Measurements from ENCODE around the gene CFAP52.
A peak's percentile ranks its signal among the peaks of the same experiment; 100 is the strongest.
"Not testable (repeated sequence)": the region's sequence is repeated elsewhere in the genome, so short reads cannot be mapped to it uniquely, and the experiment has no call there.

Gene CFAP52

DNA sequence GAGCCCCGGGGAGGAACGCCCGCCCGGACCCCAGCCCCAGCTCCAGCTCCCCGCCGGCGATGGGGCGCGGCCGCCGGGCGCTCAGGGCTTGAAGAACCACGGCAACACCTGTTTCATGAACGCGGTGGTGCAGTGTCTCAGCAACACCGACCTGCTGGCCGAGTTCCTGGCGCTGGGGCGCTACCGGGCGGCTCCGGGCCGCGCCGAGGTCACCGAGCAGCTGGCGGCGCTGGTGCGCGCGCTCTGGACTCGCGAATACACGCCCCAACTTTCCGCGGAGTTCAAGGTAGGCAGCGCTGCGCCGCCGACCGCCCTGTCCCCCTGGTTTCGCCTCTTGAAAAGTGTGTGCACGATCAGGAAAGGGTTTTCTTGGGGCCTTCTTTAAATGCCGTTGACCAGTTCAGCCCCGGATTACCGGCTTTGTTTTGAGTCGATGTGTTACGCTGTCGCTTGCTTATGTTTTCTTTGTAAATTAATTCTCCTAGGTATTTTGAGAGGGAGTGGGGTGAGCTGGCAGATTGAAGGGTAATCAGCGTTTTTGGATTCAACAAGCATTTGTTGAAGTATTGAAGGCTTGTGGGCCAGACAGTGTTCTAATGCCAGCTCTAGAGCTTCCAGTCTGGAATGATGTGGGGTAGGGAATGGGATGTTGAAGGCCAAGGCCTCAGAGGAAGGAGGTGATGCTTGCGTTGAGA, 69.6 kb downstream of the CFAP52 start:
- Mint-ChIP-seq H3K4me3 (peak overlapping the region; percentile 67), H3K4me1 (ENCODE audit: low read depth) (peaks cover 9% of the 10 kb centered on the region), H3K36me3 (ENCODE audit: low read depth) (no peaks in the 10 kb centered on the region), H3K27ac (no peak overlapping the region), H3K27me3 (ENCODE audit: low read depth) (peaks cover 44% of the 10 kb centered on the region), H3K9me3 (no peaks in the 10 kb centered on the region)
- DNase-seq (ENCODE audit: low spot score), result peak; percentile 21

DNA sequence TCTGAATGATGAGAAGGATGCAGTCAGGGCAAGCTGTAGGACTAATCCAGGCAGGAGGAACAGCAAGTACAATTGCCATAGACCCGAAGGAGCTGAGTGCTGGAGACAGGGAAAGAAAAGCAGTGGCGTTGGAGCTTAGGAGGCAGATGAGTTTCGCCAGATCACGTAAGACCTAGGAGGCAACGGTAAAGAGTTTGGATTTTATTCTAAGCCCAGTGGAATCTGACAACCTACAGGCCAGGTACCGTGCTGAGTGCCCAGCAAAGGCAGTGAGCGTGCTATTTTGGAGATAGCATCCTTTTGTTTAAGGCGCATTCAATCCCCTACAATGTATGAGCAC, 70.1 kb downstream of the CFAP52 start:
- no peak for DNase-seq (ENCODE audit: low spot score)
- H3K9me3 Mint-ChIP-seq, result no peaks in the 10 kb centered on the region
- H3K4me3 Mint-ChIP-seq, result peak overlapping the region; percentile 67
- H3K27ac Mint-ChIP-seq, result no peak overlapping the region
- peaks cover 9% of the 10 kb centered on the region for H3K4me1 Mint-ChIP-seq (ENCODE audit: low read depth)
- H3K27me3 Mint-ChIP-seq (ENCODE audit: low read depth), result peaks cover 44% of the 10 kb centered on the region
- H3K36me3 Mint-ChIP-seq (ENCODE audit: low read depth), result no peaks in the 10 kb centered on the region

DNA sequence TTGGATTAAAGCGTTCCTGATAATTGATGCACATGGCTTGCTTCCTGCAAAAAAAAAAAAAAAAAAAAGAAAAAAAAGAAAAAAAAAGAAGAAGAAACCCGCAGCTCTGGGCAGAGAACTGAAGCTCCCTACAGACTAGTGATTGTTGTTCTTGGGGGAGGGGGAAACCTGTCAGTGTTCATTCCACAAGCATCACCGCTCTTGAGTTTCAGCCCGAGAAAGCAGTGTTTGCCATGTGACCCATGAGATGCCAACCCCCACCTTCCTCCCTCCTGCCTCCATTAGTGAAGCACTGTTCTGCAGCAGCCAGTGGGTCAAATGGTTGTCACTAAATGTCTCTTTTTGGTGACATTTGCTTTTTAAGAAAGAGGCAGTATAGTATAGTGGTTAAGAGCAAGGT, 70.6 kb downstream of the CFAP52 start:
- no peak overlapping the region for H3K27ac Mint-ChIP-seq
- peaks cover 9% of the 10 kb centered on the region for H3K4me1 Mint-ChIP-seq (ENCODE audit: low read depth)
- peaks cover 44% of the 10 kb centered on the region for H3K27me3 Mint-ChIP-seq (ENCODE audit: low read depth)
- DNase-seq (ENCODE audit: low spot score), result no peak
- no peak overlapping the region for H3K4me3 Mint-ChIP-seq
- no peaks in the 10 kb centered on the region for H3K36me3 Mint-ChIP-seq (ENCODE audit: low read depth)
- no peaks in the 10 kb centered on the region for H3K9me3 Mint-ChIP-seq

DNA sequence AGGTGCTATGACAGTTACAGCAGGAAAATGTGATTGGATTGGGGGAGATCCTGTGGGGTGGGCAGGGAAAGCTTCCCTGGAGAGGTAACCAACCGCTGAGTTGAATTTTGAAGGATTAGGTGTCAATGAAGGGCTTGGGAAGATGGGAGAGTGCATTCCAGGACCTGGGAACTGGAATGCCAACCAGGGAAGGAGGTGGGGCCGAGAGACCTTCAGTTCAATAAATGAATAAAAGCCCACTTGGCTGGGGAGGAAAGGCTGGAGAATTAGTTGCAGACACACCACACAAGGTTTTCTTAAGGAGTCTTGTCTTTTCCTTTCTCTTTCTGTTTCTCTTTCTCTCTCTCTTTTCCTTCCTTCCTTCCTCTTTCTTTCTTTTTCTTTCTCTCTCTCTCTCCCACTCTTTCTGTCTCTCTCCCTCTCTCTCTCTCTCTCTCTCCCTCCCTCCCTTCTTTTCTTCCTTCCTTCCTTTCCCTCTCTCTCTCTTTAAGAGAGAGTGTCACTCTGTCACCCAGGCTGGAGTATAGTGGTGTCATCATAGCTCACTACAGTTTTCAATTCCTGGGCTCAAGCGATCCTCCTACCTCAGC, 72.2 kb downstream of the CFAP52 start:
- Mint-ChIP-seq H3K27ac (no peak overlapping the region), H3K27me3 (ENCODE audit: low read depth) (peaks cover 40% of the 10 kb centered on the region), H3K36me3 (ENCODE audit: low read depth) (no peaks in the 10 kb centered on the region), H3K9me3 (no peaks in the 10 kb centered on the region), H3K4me1 (ENCODE audit: low read depth) (peaks cover 9% of the 10 kb centered on the region), H3K4me3 (no peak overlapping the region)
- DNase-seq (ENCODE audit: low spot score), result no peak

DNA sequence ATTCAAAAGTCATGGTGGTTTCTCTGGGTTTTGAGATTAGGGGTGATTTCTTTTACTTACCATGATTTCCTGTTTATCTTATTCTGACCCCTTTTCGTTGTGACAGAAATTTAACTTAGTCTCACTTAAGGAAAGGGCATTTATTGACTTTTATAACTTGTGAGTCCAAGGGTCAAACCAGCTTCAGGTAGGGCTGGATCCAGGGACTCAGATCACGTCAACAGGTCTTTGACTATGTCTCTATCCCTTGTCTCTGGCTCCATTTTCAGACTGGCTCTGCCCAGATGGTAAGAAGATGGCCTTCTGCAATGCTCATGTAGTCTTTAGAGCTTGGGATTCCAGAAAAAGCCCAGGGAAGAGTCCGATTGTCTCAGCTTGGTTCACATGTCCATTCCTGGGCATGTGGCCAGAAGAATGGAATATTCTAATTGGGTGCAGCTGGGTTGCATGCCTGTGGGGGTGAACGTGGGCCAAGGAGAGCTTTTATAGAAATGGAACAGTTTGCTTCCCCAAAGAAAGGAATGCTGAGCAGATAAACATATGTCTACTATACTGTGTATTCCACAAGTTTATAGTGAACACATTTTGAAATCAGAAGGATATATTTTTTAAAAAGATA, 82.3 kb downstream of the CFAP52 start:
- no peaks in the 10 kb centered on the region for H3K36me3 Mint-ChIP-seq (ENCODE audit: low read depth)

DNA sequence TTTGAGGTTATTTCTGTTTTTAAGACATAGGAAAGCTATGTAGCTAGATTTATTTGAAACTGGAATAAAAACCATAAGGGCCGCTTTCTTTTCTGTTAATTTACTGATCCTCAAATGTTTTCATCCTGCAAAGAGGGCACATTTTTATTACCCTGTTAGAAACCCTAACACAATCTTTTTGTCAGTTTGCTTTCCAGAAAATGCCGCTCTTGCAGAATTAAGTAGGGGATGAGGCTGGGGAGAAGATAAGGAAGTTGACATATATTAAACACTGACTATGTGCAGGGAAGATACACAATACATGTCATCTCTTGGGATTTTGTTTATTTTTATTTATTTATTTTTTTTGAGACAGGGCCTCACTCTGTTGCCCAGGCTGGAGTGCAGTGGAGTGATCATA, 84.6 kb downstream of the CFAP52 start:
- H3K27ac Mint-ChIP-seq, result no peak overlapping the region
- no peaks in the 10 kb centered on the region for H3K36me3 Mint-ChIP-seq (ENCODE audit: low read depth)
- peaks cover 4% of the 10 kb centered on the region for H3K4me1 Mint-ChIP-seq (ENCODE audit: low read depth)
- no peaks in the 10 kb centered on the region for H3K9me3 Mint-ChIP-seq
- no peak for DNase-seq (ENCODE audit: low spot score)
- H3K4me3 Mint-ChIP-seq, result no peak overlapping the region
- H3K27me3 Mint-ChIP-seq (ENCODE audit: low read depth), result peaks cover 2% of the 10 kb centered on the region

More for the DNA sequence above, 82.3 kb downstream of the CFAP52 start:
- Mint-ChIP-seq H3K4me1 (ENCODE audit: low read depth) (no peaks in the 10 kb centered on the region), H3K4me3 (no peak overlapping the region), H3K27ac (no peak overlapping the region), H3K9me3 (no peaks in the 10 kb centered on the region), H3K27me3 (ENCODE audit: low read depth) (peaks cover 4% of the 10 kb centered on the region)
- no peak for DNase-seq (ENCODE audit: low spot score)

DNA sequence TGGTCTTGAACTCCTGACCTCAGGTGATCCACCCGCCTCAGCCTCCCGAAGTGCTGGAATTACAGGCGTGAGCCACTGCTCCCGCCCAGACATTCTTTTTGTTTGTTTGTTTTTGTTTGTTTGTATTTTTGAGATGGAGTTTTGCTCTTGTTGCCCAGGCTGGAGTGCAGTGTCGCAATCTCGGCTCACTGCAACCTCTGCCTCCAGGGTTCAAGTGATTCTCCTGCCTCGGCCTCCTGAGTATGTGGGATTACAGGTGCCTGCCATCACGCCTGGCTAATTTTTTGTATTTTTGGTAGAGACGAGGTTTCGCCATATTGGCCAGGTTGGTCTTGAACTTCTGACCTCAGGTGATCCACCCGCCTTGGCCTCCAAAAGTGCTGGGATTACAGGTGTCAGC, 87.1 kb downstream of the CFAP52 start:
- not testable (repeated sequence) for H3K9me3 Mint-ChIP-seq; H3K27ac Mint-ChIP-seq; DNase-seq (ENCODE audit: low spot score); H3K36me3 Mint-ChIP-seq (ENCODE audit: low read depth); H3K27me3 Mint-ChIP-seq (ENCODE audit: low read depth); H3K4me3 Mint-ChIP-seq
- peaks cover 12% of the 10 kb centered on the region for H3K4me1 Mint-ChIP-seq (ENCODE audit: low read depth)

DNA sequence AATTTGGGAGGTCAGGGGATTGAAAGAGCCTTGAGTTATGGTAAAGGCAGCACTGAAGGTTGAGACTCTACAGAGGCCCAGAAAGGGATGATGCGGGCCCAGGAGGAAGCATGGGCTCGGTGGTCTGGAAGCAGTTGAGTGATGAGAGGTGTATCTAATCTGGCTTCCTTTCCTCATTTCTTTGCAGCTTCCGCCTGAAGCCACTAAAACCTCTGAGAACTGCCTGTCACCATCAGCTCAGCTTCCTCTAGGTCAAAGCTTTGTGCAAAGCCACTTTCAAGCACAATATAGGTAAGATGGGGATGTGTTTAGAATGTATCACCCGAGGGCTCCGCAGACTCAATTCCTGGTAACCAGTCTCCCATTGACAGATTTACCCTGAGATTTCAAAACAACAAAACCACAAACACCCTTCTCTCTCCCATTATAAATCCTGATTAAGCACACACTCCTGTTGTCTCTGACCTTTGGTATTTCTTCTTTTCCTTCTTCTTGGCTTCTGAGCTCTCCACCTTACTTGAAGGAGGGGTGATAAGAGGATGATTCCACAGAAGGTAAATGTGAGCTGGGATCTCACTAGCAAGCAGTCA, 90.1 kb downstream of the CFAP52 start:
- no peak overlapping the region for H3K4me3 Mint-ChIP-seq
- H3K36me3 Mint-ChIP-seq (ENCODE audit: low read depth), result no peaks in the 10 kb centered on the region
- H3K27me3 Mint-ChIP-seq (ENCODE audit: low read depth), result no peaks in the 10 kb centered on the region
- peaks cover 12% of the 10 kb centered on the region for H3K4me1 Mint-ChIP-seq (ENCODE audit: low read depth)
- H3K9me3 Mint-ChIP-seq, result no peaks in the 10 kb centered on the region
- DNase-seq (ENCODE audit: low spot score), result no peak
- no peak overlapping the region for H3K27ac Mint-ChIP-seq

DNA sequence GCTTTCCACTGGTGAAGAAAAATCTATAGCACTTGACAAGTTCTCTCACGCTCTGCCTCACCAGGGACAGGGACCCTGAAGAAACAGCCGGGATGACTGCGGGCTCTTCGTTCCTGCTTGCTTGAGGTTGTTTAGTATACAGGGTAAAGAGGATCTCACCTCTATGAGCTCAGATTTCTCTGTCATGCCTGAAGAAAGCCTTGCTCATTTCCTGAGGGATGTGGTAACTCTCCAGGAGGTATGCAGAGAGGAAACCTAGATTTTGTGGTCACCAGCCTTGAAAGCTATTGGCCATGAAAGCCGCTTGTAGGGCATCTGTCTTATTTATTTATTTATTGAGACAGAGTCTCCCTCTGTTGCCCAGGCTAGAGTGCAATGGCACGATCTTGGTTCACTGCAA, 92.1 kb downstream of the CFAP52 start:
- Mint-ChIP-seq H3K4me3 (no peak overlapping the region), H3K4me1 (ENCODE audit: low read depth) (peaks cover 12% of the 10 kb centered on the region), H3K9me3 (no peaks in the 10 kb centered on the region), H3K36me3 (ENCODE audit: low read depth) (no peaks in the 10 kb centered on the region), H3K27ac (no peak overlapping the region), H3K27me3 (ENCODE audit: low read depth) (no peaks in the 10 kb centered on the region)
- DNase-seq (ENCODE audit: low spot score), result no peak

DNA sequence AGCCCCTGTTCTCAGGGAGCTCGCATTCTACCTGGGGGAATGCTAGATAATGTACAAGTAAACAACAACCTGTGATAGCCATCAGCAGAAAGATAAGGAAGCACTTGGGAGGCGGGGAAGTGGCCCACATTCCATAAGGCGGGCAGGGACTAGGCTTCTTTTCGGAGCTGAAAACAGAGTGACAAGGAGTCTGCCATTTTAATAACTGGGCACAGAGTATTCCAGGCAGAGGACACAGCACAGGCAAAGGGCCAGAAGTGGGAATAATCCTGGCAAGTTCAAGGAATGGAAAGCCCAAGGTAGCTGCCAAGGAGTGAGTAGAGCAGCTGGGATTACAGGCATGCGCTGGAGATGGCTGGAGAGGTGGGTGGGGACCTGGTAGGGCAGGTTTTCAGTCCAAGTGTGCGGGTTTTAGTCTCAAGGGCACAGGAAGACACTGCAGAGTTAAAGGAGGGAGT, 93.1 kb downstream of the CFAP52 start:
- no peak overlapping the region for H3K4me3 Mint-ChIP-seq
- DNase-seq (ENCODE audit: low spot score), result no peak
- H3K36me3 Mint-ChIP-seq (ENCODE audit: low read depth), result no peaks in the 10 kb centered on the region
- peaks cover 12% of the 10 kb centered on the region for H3K4me1 Mint-ChIP-seq (ENCODE audit: low read depth)
- no peaks in the 10 kb centered on the region for H3K27me3 Mint-ChIP-seq (ENCODE audit: low read depth)
- H3K9me3 Mint-ChIP-seq, result no peaks in the 10 kb centered on the region
- no peak overlapping the region for H3K27ac Mint-ChIP-seq

DNA sequence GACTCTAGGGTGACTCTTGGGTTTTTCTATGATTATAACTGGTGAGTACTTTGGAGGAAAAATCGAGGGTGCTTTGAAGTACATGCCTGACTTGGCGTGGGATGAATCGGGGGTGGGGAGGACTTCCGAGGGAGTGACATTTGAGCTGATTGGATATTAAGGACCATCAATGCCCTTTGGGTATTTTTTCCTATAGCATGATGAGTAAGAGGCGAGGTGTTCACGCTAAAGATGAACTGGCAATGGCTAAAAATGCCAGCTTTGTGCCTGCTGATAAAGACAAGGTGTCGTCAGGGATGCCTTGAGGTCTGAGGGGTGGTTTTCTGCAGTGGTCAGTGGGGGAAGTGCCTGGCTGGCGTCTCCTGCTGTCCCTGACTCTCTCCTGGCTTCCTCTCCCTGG, 94.2 kb downstream of the CFAP52 start:
- no peaks in the 10 kb centered on the region for H3K27me3 Mint-ChIP-seq (ENCODE audit: low read depth)
- DNase-seq (ENCODE audit: low spot score), result no peak
- H3K9me3 Mint-ChIP-seq, result no peaks in the 10 kb centered on the region
- H3K4me3 Mint-ChIP-seq, result no peak overlapping the region
- H3K27ac Mint-ChIP-seq, result no peak overlapping the region
- no peaks in the 10 kb centered on the region for H3K36me3 Mint-ChIP-seq (ENCODE audit: low read depth)
- peaks cover 12% of the 10 kb centered on the region for H3K4me1 Mint-ChIP-seq (ENCODE audit: low read depth)

DNA sequence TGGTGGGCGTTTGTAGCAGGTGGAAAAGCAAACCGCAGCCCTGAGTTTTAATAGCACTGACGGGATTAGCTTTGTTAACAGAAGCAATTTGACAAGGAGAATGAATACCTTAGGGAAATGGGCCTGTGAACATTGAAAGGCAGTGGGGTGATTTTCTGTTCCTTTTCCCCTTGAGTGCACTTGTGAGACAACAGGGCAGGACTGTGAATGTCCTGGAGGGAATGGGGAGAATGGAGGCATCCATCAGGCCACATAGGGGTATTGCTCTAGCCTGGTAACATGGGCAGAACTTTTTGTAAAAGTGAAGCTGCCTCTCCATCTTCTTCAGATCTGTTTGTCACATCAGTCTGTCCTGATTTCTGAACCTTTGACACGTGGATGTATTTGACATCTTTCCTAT, 95.1 kb downstream of the CFAP52 start:
- H3K4me1 Mint-ChIP-seq (ENCODE audit: low read depth), result peaks cover 3% of the 10 kb centered on the region
- H3K9me3 Mint-ChIP-seq, result no peaks in the 10 kb centered on the region
- no peaks in the 10 kb centered on the region for H3K36me3 Mint-ChIP-seq (ENCODE audit: low read depth)

DNA sequence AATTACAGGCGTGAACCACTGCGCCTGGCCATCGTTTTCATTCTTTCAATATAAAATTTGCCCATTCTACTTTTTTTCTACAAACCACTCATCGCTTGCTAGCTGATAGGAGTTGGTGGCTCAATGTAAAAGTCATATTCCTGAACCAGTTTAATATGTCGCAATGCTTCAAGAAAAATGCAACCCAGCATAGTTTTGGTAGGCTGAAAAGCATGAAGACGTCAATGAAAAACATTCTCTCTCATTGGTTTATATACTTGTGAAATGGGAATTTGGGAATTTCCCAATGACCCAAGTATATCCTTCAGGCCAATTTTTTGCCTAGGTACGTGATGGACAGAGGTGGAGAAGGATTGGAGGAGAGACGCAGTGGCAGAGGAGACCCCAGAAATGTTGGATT, 95.8 kb downstream of the CFAP52 start:
- no peak for DNase-seq (ENCODE audit: low spot score)
- no peaks in the 10 kb centered on the region for H3K4me1 Mint-ChIP-seq (ENCODE audit: low read depth)
- H3K9me3 Mint-ChIP-seq, result no peaks in the 10 kb centered on the region
- H3K4me3 Mint-ChIP-seq, result no peak overlapping the region
- H3K36me3 Mint-ChIP-seq (ENCODE audit: low read depth), result no peaks in the 10 kb centered on the region
- H3K27me3 Mint-ChIP-seq (ENCODE audit: low read depth), result no peaks in the 10 kb centered on the region
- H3K27ac Mint-ChIP-seq, result no peak overlapping the region

More for the DNA sequence above, 95.1 kb downstream of the CFAP52 start:
- no peak overlapping the region for H3K4me3 Mint-ChIP-seq
- DNase-seq (ENCODE audit: low spot score), result no peak
- no peaks in the 10 kb centered on the region for H3K27me3 Mint-ChIP-seq (ENCODE audit: low read depth)
- H3K27ac Mint-ChIP-seq, result no peak overlapping the region

DNA sequence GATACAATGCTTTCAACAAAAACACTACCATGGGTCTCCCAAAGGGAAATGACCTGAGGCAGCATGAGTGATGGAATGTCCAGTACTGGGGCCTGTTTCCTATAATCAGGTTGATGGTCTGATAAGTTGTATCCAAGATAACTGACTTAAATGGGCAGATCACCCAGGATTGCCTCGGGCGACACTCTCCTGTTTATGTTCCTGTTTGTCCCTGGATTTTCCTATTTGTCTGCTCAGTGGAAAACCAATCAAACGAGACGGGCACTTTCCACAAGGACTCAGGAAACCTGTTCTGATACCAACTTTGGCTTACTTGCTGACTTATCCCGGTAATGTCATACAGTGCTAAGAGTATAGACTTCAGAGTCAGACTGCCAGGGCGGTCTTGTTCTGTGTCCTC, 96.2 kb downstream of the CFAP52 start:
- Mint-ChIP-seq H3K27me3 (ENCODE audit: low read depth) (no peaks in the 10 kb centered on the region), H3K9me3 (no peaks in the 10 kb centered on the region), H3K4me1 (ENCODE audit: low read depth) (no peaks in the 10 kb centered on the region), H3K36me3 (ENCODE audit: low read depth) (no peaks in the 10 kb centered on the region), H3K27ac (no peak overlapping the region), H3K4me3 (no peak overlapping the region)
- no peak for DNase-seq (ENCODE audit: low spot score)
